K562 (cell line): Measurements from ENCODE around the gene NAA15.

Experiments used
- CHD4 ChIP-seq: fragments of 200-600 bp; sonication (generic); IDR thresholded peaks from 3 replicates; pipeline ENCODE4 v1.6.1; 2012; ENCODE audit warnings: low read depth, mild to moderate bottlenecking, mixed read lengths, low read length, inconsistent platforms; ENCODE audit not compliant: insufficient read depth, insufficient replicate concordance, poor library complexity, severe bottlenecking
- EZH2 ChIP-seq: IDR thresholded peaks from 2 replicates; pipeline ENCODE4 v1.6.1; 2012; ENCODE audit warnings: low read depth, mild to moderate bottlenecking, inconsistent platforms, low read length, borderline replicate concordance
- GTF2F1 ChIP-seq: IDR thresholded peaks from 2 replicates; pipeline ENCODE4 v1.6.1; 2011; ENCODE audit warnings: low read depth, low read length, improper control_type of control experiment
- HDAC2 ChIP-seq: fragments of 450-650 bp; IDR thresholded peaks from 2 replicates; pipeline ENCODE4 v1.6.1; 2016; ENCODE audit warnings: mild to moderate bottlenecking
- TF ChIP-seq, protein P1 (sequence below), 2 experiments: fragments of 450-650 bp; formaldehyde crosslinking in 1 of 2; IDR thresholded peaks; 2 replicates each; pipeline versions ENCODE4 v1.4.0 to v1.6.1; 2014 to 2020; ENCODE audit warnings: mild to moderate bottlenecking in 2 of 2, borderline replicate concordance in 1 of 2, low read depth in 1 of 2
- TF ChIP-seq, protein P2 (sequence below), 3 experiments: IDR thresholded peaks in 2 of 3; conservative IDR thresholded peaks in 1 of 3; 2 replicates each; pipeline ENCODE4 v1.5.1; 2011 to 2012; ENCODE audit warnings: low read length in 3 of 3, mild to moderate bottlenecking in 3 of 3, control low read depth in 2 of 3, improper control_type of control experiment in 1 of 3, inconsistent platforms in 1 of 3, low read depth in 1 of 3, mixed read lengths in 1 of 3, moderate library complexity in 1 of 3; ENCODE audit not compliant: insufficient read depth in 2 of 3
- TF ChIP-seq, protein P3 (sequence below), 2 experiments: fragments of 450-650 bp; IDR thresholded peaks; 2 replicates each; pipeline ENCODE4 v1.6.1; 2016; ENCODE audit warnings: mild to moderate bottlenecking in 2 of 2, borderline replicate concordance in 1 of 2, low read depth in 1 of 2, moderate library complexity in 1 of 2
- TF ChIP-seq, protein P4 (sequence below): IDR thresholded peaks from 2 replicates; pipeline ENCODE4 v1.6.1; 2014; ENCODE audit warnings: antibody characterized with exemption

DNA sequence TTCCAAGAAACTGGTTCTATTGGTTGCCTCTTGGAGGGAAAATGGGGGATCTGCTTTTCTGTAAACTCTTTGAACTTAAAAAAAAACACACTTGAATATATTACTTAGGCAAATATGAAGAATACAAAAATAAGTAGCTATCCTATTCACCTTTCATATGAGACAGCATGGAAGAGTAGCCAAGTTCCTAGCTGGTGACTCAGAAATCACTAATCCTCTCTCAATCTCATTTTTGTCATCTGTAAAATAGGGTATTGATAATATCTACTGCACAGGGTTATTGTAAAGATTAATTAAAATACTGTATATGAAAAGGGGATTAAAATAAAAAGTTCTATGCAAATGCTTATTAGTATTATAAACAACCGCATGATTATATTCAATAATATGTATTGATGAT is 34.0 kb upstream of the NAA15 start:
- TF ChIP-seq, protein P1, sequence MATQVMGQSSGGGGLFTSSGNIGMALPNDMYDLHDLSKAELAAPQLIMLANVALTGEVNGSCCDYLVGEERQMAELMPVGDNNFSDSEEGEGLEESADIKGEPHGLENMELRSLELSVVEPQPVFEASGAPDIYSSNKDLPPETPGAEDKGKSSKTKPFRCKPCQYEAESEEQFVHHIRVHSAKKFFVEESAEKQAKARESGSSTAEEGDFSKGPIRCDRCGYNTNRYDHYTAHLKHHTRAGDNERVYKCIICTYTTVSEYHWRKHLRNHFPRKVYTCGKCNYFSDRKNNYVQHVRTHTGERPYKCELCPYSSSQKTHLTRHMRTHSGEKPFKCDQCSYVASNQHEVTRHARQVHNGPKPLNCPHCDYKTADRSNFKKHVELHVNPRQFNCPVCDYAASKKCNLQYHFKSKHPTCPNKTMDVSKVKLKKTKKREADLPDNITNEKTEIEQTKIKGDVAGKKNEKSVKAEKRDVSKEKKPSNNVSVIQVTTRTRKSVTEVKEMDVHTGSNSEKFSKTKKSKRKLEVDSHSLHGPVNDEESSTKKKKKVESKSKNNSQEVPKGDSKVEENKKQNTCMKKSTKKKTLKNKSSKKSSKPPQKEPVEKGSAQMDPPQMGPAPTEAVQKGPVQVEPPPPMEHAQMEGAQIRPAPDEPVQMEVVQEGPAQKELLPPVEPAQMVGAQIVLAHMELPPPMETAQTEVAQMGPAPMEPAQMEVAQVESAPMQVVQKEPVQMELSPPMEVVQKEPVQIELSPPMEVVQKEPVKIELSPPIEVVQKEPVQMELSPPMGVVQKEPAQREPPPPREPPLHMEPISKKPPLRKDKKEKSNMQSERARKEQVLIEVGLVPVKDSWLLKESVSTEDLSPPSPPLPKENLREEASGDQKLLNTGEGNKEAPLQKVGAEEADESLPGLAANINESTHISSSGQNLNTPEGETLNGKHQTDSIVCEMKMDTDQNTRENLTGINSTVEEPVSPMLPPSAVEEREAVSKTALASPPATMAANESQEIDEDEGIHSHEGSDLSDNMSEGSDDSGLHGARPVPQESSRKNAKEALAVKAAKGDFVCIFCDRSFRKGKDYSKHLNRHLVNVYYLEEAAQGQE (IDR thresholded peaks at IDR 0.05; ENCODE audit: borderline replicate concordance) = no peak
- TF ChIP-seq, protein P1 (CRISPR knock-in tag; IDR thresholded peaks at IDR 0.05; ENCODE audit: low read depth) = no peak
- TF ChIP-seq, protein P2, sequence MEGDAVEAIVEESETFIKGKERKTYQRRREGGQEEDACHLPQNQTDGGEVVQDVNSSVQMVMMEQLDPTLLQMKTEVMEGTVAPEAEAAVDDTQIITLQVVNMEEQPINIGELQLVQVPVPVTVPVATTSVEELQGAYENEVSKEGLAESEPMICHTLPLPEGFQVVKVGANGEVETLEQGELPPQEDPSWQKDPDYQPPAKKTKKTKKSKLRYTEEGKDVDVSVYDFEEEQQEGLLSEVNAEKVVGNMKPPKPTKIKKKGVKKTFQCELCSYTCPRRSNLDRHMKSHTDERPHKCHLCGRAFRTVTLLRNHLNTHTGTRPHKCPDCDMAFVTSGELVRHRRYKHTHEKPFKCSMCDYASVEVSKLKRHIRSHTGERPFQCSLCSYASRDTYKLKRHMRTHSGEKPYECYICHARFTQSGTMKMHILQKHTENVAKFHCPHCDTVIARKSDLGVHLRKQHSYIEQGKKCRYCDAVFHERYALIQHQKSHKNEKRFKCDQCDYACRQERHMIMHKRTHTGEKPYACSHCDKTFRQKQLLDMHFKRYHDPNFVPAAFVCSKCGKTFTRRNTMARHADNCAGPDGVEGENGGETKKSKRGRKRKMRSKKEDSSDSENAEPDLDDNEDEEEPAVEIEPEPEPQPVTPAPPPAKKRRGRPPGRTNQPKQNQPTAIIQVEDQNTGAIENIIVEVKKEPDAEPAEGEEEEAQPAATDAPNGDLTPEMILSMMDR (IDR thresholded peaks at IDR 0.05 in 2 of 3, conservative IDR thresholded peaks at IDR 0.05 in 1 of 3; ENCODE audit: insufficient read depth in 2 of 3, low read depth in 1 of 3, low read length in 3 of 3) = no peak
- TF ChIP-seq, protein P3, sequence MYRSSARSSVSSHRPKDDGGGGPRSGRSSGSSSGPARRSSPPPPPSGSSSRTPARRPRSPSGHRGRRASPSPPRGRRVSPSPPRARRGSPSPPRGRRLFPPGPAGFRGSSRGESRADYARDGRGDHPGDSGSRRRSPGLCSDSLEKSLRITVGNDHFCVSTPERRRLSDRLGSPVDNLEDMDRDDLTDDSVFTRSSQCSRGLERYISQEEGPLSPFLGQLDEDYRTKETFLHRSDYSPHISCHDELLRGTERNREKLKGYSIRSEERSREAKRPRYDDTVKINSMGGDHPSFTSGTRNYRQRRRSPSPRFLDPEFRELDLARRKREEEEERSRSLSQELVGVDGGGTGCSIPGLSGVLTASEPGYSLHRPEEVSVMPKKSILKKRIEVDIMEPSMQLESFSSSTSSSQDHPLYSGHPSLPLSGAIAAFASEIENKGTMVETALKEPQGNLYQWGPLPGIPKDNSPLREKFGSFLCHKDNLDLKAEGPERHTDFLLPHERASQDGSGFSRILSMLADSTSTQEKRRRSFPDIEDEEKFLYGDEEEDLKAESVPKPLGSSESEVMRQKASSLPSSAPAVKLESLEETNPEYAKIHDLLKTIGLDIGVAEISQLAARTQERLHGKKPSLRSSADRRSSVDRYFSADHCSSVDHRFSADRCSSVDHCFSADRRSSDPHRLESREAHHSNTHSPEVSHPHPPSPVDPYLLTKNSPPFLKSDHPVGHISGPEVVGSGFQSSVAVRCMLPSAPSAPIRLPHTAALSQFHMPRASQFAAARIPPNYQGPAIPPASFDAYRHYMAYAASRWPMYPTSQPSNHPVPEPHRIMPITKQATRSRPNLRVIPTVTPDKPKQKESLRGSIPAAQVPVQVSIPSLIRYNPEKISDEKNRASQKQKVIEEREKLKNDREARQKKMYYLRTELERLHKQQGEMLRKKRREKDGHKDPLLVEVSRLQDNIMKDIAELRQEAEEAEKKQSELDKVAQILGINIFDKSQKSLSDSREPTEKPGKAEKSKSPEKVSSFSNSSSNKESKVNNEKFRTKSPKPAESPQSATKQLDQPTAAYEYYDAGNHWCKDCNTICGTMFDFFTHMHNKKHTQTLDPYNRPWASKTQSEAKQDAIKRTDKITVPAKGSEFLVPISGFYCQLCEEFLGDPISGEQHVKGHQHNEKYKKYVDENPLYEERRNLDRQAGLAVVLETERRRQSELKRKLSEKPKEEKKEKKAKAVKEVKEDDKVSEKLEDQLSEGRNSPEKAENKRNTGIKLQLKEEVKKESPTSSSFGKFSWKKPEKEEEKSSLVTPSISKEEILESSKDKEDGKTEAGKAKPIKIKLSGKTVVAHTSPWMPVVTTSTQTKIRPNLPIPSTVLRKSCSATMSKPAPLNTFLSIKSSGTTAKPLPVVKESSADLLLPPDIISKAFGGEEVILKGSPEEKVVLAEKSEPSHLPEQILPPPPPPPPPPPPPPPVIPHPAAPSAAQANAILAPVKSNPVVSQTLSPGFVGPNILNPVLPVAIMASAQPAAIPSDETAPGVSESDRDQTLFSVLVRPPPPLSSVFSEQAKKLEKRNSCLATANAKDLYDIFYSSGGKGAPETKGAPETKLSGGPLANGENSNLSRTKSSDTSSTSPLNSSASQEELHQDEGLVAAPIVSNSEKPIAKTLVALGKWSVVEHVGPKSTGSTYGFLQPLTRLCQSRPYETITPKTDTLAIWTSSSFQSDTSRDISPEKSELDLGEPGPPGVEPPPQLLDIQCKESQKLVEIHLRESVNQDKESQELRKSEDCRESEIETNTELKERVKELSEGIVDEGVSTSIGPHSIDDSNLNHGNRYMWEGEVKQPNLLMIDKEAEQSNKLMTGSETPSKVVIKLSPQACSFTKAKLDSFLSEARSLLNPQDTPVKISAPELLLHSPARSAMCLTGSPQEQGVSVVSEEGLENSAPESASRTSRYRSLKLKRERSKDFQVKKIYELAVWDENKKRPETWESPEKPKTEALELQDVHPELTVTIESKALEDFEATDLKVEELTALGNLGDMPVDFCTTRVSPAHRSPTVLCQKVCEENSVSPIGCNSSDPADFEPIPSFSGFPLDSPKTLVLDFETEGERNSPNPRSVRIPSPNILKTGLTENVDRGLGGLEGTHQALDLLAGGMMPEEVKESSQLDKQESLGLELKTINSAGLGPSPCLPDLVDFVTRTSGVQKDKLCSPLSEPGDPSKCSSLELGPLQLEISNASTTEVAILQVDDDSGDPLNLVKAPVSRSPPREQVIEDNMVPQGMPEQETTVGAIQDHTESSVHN (IDR thresholded peaks at IDR 0.05; ENCODE audit: borderline replicate concordance in 1 of 2, low read depth in 1 of 2) = no peak
- TF ChIP-seq CHD4 (no peak), GTF2F1 (no peak), EZH2 (no peak), HDAC2 (no peak)
- TF ChIP-seq, protein P4, sequence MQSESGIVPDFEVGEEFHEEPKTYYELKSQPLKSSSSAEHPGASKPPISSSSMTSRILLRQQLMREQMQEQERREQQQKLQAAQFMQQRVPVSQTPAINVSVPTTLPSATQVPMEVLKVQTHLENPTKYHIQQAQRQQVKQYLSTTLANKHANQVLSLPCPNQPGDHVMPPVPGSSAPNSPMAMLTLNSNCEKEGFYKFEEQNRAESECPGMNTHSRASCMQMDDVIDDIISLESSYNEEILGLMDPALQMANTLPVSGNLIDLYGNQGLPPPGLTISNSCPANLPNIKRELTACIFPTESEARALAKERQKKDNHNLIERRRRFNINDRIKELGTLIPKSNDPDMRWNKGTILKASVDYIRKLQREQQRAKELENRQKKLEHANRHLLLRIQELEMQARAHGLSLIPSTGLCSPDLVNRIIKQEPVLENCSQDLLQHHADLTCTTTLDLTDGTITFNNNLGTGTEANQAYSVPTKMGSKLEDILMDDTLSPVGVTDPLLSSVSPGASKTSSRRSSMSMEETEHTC = no peak
